ENCODE measurements around the gene NOLC1. TPM values are rescaled to one million over a fixed set of nuclear protein-coding genes. Genes with fewer than 3 reads are reported as not detected.

The NOLC1 gene
- total RNA-seq, 4 donors from 2014 or later: 52.9 to 66.5 (median 57.2) TPM

- TF ChIP-seq POLR2A (IDR thresholded peaks at IDR 0.05) (no peak), EP300 (IDR thresholded peaks at IDR 0.05) (no peak), POLR2AphosphoS5 (IDR thresholded peaks at IDR 0.05) (no peak), CTCF (IDR thresholded peaks at IDR 0.05) (no peak)
- Histone ChIP-seq H3K4me3 (no peak overlapping the region), H3K4me1 (no peaks in the 10 kb centered on the region), H3K9me3 (peaks cover 0 to 11% (median 0%) of the 10 kb centered on the region in 3 donors), H3K27ac (no peak overlapping the region), H3K27me3 (peaks cover 31% of the 10 kb centered on the region), H3K36me3 (no peaks in the 10 kb centered on the region)
- 31% methylated on average over 1 of the region's 1 CpG; no CpG with 5 or more reads in 1 of the 2 donors for WGBS, 2 donors (ENCODE audit: low coverage in 1 of 2)
- ATAC-seq: no peak
These were observed 50.2 kb downstream of the NOLC1 start for GRCh38 chr10:102202386-102202785.

GRCh38 chr10:102208311-102209035 lies 56.3 kb downstream of the NOLC1 start:
- peaks cover 0 to 10% (median 0%) of the 10 kb centered on the region in 3 donors for H3K9me3 ChIP-seq
- peaks cover 10% of the 10 kb centered on the region for H3K27me3 ChIP-seq
- no peak overlapping the region for H3K4me3 ChIP-seq
- no peaks in the 10 kb centered on the region for H3K36me3 ChIP-seq
- TF ChIP-seq POLR2A (IDR thresholded peaks at IDR 0.05): no peak
- TF ChIP-seq EP300 (IDR thresholded peaks at IDR 0.05): no peak
- no peak for TF ChIP-seq POLR2AphosphoS5 (IDR thresholded peaks at IDR 0.05)
- TF ChIP-seq CTCF (IDR thresholded peaks at IDR 0.05): no peak
- 27 to 46% methylated on average over 5 of the region's 5 CpGs for WGBS, 2 donors (ENCODE audit: low coverage in 1 of 2)
- H3K4me1 ChIP-seq: no peaks in the 10 kb centered on the region
- no peak overlapping the region for H3K27ac ChIP-seq
- ATAC-seq: no peak

GRCh38 chr10:102211615-102212299 lies 59.6 kb downstream of the NOLC1 start:
- no peaks in the 10 kb centered on the region for H3K4me1 ChIP-seq
- H3K36me3 ChIP-seq: no peaks in the 10 kb centered on the region
- WGBS, 2 donors (ENCODE audit: low coverage in 1 of 2): 83 to 94% methylated on average over 2 to 3 of the region's 3 CpGs
- H3K4me3 ChIP-seq: no peak overlapping the region
- no peaks in the 10 kb centered on the region for H3K27me3 ChIP-seq
- TF ChIP-seq POLR2A (IDR thresholded peaks at IDR 0.05) (no peak), CTCF (IDR thresholded peaks at IDR 0.05) (no peak), EP300 (IDR thresholded peaks at IDR 0.05) (no peak), POLR2AphosphoS5 (IDR thresholded peaks at IDR 0.05) (no peak)
- ATAC-seq: no peak
- no peak overlapping the region for H3K27ac ChIP-seq
- no peaks in the 10 kb centered on the region for H3K9me3 ChIP-seq

Other genes with a start within 250 kb of the NOLC1 start
- gene ARMH3, start 96.2 kb upstream of the NOLC1 start, total RNA-seq: 10 to 100 TPM; 12.4 to 17.2 (median 14.9) TPM
- gene HPS6, start 87.0 kb upstream of the NOLC1 start, total RNA-seq: 10 to 100 TPM; 24.1 to 36.2 (median 27.1) TPM
- 10 to 100 TPM; 43.7 to 92.0 (median 60.4) TPM for gene LDB1, start 32.0 kb upstream of the NOLC1 start, total RNA-seq
- gene PPRC1, start 19.3 kb upstream of the NOLC1 start, total RNA-seq: 10 to 100 TPM; 13.4 to 31.4 (median 17.8) TPM
- under 1 TPM in 1 of 4 donors, not detected in 3; 0.81 TPM for gene ELOVL3, start 73.9 kb downstream of the NOLC1 start, total RNA-seq
- gene PITX3, start 89.1 kb downstream of the NOLC1 start, total RNA-seq: under 1 TPM in 1 of 4 donors, not detected in 3; 0.30 TPM
- 10 to 100 TPM; 32.0 to 54.7 (median 39.4) TPM for gene GBF1, start 93.1 kb downstream of the NOLC1 start, total RNA-seq
- 10 to 100 TPM; 20.5 to 31.6 (median 24.8) TPM for gene NFKB2, start 243.3 kb downstream of the NOLC1 start, total RNA-seq

Measured in gastroesophageal sphincter (tissue), 4 donors.